NCI-H82 (cell line): ENCODE measurements around the gene UBE2G2.

Source experiments
- DNase-seq: peaks from one replicate; lab custom pipeline; 2025; lab: John Stamatoyannopoulos, UW

Gene UBE2G2

GRCh38 chr21:44764319-44765230 is 37.0 kb downstream of the UBE2G2 start:
- peak; percentile 64 for DNase-seq

- DNase-seq: no peak
Observed at GRCh38 chr21:44763451-44764318, 37.9 kb downstream of the UBE2G2 start.

GRCh38 chr21:44763050-44763378 is 38.6 kb downstream of the UBE2G2 start:
- no peak for DNase-seq

GRCh38 chr21:44762221-44763049 is 39.2 kb downstream of the UBE2G2 start:
- DNase-seq: no peak

- no peak for DNase-seq
Observed at GRCh38 chr21:44761747-44762208, 39.8 kb downstream of the UBE2G2 start.

GRCh38 chr21:44761011-44761729 is 40.5 kb downstream of the UBE2G2 start:
- peak; percentile 51 for DNase-seq

- DNase-seq: no peak
Observed at GRCh38 chr21:44760376-44760775, 41.2 kb downstream of the UBE2G2 start.

- no peak for DNase-seq
Observed at GRCh38 chr21:44759628-44760285, 41.9 kb downstream of the UBE2G2 start.

GRCh38 chr21:44758781-44759627 is 42.6 kb downstream of the UBE2G2 start:
- no peak for DNase-seq

GRCh38 chr21:44758141-44758561 is 43.5 kb downstream of the UBE2G2 start:
- no peak for DNase-seq

- DNase-seq: no peak
Observed at GRCh38 chr21:44757731-44758130, 43.9 kb downstream of the UBE2G2 start.

- no peak for DNase-seq
Observed at GRCh38 chr21:44756423-44757185, 45.0 kb downstream of the UBE2G2 start.

- peak; percentile 37 for DNase-seq
Observed at GRCh38 chr21:44755227-44755626, 46.4 kb downstream of the UBE2G2 start.

GRCh38 chr21:44753357-44753756 is 48.3 kb downstream of the UBE2G2 start:
- no peak for DNase-seq

- DNase-seq: no peak
Observed at GRCh38 chr21:44752671-44753235, 48.9 kb downstream of the UBE2G2 start.

- DNase-seq: no peak
Observed at GRCh38 chr21:44751799-44752636, 49.6 kb downstream of the UBE2G2 start.

GRCh38 chr21:44751186-44751798 is 50.3 kb downstream of the UBE2G2 start:
- no peak for DNase-seq
